ENCODE measurements around the gene KIAA1958. TPM values are rescaled to one million over a fixed set of nuclear protein-coding genes. Genes with fewer than 3 reads are reported as not detected.

The KIAA1958 gene
- total RNA-seq, 1 donor from 2014 or later: 4.4 TPM

DNA sequence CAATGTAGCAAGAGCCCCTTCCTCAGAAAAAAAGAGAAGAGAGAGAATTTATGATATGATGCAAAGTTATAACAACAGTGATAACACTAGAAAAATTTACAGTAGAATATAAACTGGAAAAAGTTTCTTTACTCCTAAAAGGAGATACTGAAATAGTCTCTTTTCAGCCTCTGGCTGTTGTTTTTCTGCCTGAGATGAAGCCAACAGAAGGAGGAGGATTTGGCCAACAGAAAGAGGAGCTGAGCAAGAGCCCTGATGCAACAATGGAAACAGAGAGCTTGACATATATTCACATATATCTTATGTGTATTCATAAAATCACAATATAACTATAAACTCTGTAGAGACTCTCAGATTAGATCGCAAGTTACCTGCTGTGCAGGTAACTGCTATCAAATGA lies 122.2 kb downstream of the KIAA1958 start:
- Mint-ChIP-seq H3K9me3 (ENCODE audit: low read depth) (no peaks in the 10 kb centered on the region), H3K4me1 (ENCODE audit: low read depth) (no peaks in the 10 kb centered on the region), H3K36me3 (ENCODE audit: low read depth) (no peaks in the 10 kb centered on the region), H3K27me3 (ENCODE audit: low read depth) (no peaks in the 10 kb centered on the region), H3K4me3 (ENCODE audit: unreplicated experiment) (no peak overlapping the region), H3K27ac (ENCODE audit: unreplicated experiment) (no peak overlapping the region)
- no peak for DNase-seq (ENCODE audit: low spot score)
- TF ChIP-seq, protein P1, sequence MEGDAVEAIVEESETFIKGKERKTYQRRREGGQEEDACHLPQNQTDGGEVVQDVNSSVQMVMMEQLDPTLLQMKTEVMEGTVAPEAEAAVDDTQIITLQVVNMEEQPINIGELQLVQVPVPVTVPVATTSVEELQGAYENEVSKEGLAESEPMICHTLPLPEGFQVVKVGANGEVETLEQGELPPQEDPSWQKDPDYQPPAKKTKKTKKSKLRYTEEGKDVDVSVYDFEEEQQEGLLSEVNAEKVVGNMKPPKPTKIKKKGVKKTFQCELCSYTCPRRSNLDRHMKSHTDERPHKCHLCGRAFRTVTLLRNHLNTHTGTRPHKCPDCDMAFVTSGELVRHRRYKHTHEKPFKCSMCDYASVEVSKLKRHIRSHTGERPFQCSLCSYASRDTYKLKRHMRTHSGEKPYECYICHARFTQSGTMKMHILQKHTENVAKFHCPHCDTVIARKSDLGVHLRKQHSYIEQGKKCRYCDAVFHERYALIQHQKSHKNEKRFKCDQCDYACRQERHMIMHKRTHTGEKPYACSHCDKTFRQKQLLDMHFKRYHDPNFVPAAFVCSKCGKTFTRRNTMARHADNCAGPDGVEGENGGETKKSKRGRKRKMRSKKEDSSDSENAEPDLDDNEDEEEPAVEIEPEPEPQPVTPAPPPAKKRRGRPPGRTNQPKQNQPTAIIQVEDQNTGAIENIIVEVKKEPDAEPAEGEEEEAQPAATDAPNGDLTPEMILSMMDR (IDR thresholded peaks at IDR 0.05): no peak

DNA sequence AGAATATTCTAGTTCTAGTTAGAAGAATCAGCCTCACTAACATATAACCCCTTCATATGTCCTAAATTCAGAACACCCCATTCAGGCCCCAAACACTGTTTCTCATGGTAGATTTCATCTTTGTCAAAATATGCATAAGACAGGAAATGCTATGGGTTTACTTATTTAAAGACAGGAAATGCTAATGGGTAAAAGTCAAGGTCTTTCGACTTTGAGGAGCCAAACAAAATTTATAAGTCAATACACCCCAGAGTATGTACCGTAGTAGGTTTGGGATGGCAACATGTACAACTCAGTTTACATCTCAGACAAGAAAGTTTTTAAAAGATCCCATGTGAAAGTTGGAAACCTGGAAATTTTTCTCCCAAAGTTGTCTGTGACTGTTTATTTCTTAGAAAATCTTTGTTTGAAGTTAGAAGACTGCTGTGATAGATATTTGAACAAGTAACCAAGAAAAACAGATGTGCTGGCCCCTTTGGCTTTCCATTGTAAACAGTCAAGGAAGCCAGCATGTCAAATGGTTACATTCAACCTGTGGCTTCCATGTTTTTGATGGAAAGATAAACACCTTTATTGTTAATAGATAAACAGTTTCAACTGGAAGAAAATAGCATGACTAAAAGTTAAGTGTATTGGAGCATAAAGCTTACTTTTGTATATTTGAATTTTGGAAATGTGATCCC lies 129.1 kb downstream of the KIAA1958 start:
- TF ChIP-seq, protein P1 (IDR thresholded peaks at IDR 0.05): no peak
- no peaks in the 10 kb centered on the region for H3K36me3 Mint-ChIP-seq (ENCODE audit: low read depth)
- no peak for DNase-seq (ENCODE audit: low spot score)
- H3K9me3 Mint-ChIP-seq (ENCODE audit: low read depth): no peaks in the 10 kb centered on the region
- H3K27me3 Mint-ChIP-seq (ENCODE audit: low read depth): no peaks in the 10 kb centered on the region
- no peak overlapping the region for H3K27ac Mint-ChIP-seq (ENCODE audit: unreplicated experiment)
- no peak overlapping the region for H3K4me3 Mint-ChIP-seq (ENCODE audit: unreplicated experiment)
- no peaks in the 10 kb centered on the region for H3K4me1 Mint-ChIP-seq (ENCODE audit: low read depth)

DNA sequence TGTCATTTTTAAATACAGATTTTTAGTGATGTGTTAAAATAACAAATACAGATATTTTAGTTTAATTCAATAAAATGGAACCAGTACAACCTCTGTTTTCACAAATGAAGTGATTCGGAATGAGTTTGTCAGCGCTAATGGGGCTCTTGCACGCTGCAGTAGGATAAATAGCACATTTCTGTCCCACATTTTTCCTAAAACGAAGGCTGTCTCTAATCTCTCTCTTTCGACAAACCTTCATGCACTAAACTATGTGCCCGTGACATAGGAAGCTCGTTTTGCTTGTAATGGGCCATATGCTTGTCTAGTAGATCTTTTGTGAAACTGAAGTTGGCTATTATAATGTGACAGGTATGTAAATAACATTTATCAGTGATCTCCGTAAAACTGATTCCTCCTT lies 130.7 kb downstream of the KIAA1958 start:
- no peak overlapping the region for H3K27ac Mint-ChIP-seq (ENCODE audit: unreplicated experiment)
- H3K9me3 Mint-ChIP-seq (ENCODE audit: low read depth): no peaks in the 10 kb centered on the region
- H3K4me3 Mint-ChIP-seq (ENCODE audit: unreplicated experiment): no peak overlapping the region
- TF ChIP-seq, protein P1 (IDR thresholded peaks at IDR 0.05): no peak
- no peaks in the 10 kb centered on the region for H3K36me3 Mint-ChIP-seq (ENCODE audit: low read depth)
- no peaks in the 10 kb centered on the region for H3K4me1 Mint-ChIP-seq (ENCODE audit: low read depth)
- H3K27me3 Mint-ChIP-seq (ENCODE audit: low read depth): no peaks in the 10 kb centered on the region
- no peak for DNase-seq (ENCODE audit: low spot score)

DNA sequence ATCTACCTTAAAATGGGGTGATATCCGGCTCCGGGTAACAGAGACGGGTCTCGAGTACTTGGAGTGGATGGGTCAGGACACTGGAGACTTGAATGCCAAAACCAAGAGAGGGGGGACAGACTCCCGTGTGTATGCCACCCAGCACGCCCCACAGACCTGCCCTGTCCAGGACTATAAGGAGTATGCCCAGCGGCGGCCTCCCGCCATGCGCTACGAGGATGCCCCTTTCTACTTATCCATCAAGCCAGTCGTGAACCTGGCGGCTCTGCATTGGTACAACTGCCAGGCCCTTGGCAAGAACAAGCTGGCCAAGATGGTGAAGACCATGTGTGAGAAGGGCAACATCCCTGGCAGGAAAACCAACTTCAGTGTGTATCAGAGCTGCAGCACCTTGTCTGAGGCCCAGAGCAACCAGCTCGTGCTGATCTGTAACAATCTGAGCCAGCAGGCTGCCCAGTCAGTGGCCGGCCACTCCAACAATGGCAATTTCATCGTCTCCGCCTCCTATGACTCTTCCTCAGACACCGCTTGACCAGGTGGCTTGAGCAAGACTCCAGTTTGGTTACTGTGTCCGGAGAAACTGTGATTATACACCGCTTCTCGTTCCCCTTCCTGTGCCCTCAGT lies 131.9 kb downstream of the KIAA1958 start:
- Mint-ChIP-seq H3K9me3 (ENCODE audit: low read depth) (no peaks in the 10 kb centered on the region), H3K27ac (ENCODE audit: unreplicated experiment) (no peak overlapping the region), H3K4me1 (ENCODE audit: low read depth) (no peaks in the 10 kb centered on the region), H3K36me3 (ENCODE audit: low read depth) (no peaks in the 10 kb centered on the region), H3K27me3 (ENCODE audit: low read depth) (no peaks in the 10 kb centered on the region), H3K4me3 (ENCODE audit: unreplicated experiment) (no peak overlapping the region)
- no peak for DNase-seq (ENCODE audit: low spot score)
- TF ChIP-seq, protein P1 (IDR thresholded peaks at IDR 0.05): no peak

DNA sequence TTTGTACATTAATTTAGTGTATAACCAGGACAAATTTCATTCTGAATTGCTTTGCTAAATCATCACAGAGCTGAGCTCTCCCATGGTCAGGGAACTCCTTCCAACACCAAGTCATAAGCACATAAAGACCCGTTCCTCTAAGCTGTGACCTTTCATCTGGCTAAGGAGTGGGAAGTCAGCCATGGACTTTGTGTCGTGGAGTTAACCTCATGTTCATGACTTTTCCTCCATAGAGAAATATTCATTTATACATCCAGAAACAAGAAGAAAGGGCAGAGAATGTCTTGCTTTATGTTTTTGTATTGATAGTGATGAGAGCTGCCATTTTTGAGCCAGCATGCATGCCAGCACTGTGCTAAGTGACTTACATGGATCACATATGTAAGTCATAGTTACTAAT lies 133.8 kb downstream of the KIAA1958 start:
- TF ChIP-seq, protein P1 (IDR thresholded peaks at IDR 0.05): no peak
- no peak for DNase-seq (ENCODE audit: low spot score)
- Mint-ChIP-seq H3K4me3 (ENCODE audit: unreplicated experiment) (no peak overlapping the region), H3K4me1 (ENCODE audit: low read depth) (no peaks in the 10 kb centered on the region), H3K36me3 (ENCODE audit: low read depth) (no peaks in the 10 kb centered on the region), H3K27ac (ENCODE audit: unreplicated experiment) (no peak overlapping the region), H3K9me3 (ENCODE audit: low read depth) (no peaks in the 10 kb centered on the region), H3K27me3 (ENCODE audit: low read depth) (no peaks in the 10 kb centered on the region)
